GM19035 (cell line): ENCODE measurements around the gene SNAPC4.

Experiments used
- ATAC-seq: cut with Tn5 transposase; IDR thresholded peaks from one replicate; pipeline ENCODE4 v1.9.1; 2021; ENCODE audit not compliant: unreplicated experiment

Gene SNAPC4, protein sequence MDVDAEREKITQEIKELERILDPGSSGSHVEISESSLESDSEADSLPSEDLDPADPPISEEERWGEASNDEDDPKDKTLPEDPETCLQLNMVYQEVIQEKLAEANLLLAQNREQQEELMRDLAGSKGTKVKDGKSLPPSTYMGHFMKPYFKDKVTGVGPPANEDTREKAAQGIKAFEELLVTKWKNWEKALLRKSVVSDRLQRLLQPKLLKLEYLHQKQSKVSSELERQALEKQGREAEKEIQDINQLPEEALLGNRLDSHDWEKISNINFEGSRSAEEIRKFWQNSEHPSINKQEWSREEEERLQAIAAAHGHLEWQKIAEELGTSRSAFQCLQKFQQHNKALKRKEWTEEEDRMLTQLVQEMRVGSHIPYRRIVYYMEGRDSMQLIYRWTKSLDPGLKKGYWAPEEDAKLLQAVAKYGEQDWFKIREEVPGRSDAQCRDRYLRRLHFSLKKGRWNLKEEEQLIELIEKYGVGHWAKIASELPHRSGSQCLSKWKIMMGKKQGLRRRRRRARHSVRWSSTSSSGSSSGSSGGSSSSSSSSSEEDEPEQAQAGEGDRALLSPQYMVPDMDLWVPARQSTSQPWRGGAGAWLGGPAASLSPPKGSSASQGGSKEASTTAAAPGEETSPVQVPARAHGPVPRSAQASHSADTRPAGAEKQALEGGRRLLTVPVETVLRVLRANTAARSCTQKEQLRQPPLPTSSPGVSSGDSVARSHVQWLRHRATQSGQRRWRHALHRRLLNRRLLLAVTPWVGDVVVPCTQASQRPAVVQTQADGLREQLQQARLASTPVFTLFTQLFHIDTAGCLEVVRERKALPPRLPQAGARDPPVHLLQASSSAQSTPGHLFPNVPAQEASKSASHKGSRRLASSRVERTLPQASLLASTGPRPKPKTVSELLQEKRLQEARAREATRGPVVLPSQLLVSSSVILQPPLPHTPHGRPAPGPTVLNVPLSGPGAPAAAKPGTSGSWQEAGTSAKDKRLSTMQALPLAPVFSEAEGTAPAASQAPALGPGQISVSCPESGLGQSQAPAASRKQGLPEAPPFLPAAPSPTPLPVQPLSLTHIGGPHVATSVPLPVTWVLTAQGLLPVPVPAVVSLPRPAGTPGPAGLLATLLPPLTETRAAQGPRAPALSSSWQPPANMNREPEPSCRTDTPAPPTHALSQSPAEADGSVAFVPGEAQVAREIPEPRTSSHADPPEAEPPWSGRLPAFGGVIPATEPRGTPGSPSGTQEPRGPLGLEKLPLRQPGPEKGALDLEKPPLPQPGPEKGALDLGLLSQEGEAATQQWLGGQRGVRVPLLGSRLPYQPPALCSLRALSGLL (N-terminal part only)

DNA sequence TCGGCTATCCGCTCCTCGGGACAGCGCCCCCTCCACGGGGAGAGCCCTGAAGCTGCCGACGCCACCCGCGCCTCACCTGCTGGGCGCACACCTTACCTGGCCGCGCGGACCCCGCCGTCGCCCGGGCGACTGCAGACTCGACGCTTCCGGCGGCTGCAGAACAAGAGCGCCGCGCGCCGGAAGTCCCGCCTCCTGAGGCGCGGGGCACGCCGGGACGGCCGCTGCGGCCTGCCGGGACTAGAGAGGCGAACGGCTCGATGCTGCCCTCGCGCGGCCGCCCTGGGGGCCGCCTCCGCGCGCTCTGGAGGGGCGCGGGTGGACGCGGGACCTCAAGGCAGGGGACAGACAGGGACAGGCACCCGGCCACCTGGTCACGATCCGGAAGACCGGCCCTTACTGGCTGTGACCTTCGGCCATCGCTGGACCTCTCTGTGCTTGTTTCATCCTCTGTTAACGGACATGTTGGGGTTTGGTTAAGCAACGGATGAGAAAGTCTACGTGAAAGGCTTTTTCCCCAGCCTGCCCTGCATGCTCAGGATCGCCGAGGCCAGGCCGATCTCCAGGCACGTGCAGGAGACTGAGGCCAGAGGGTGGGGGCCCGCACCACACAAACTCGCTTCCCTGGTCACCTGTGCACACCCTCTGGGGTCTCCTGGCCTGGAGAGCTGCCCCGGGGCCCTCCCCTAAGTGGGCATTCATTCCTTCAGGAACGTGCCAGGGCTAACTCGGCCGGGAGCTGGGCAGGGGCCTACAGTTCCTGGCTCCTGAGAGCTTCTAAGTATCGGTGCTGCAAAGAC lies at the start of gene SNAPC4:
Gene SNAPC4 (minus strand): TSS at position 133 of the 797 bp plus-strand sequence. CDS start 1,742 bp downstream, outside the sequence.
- peak; percentile 68 for ATAC-seq

DNA sequence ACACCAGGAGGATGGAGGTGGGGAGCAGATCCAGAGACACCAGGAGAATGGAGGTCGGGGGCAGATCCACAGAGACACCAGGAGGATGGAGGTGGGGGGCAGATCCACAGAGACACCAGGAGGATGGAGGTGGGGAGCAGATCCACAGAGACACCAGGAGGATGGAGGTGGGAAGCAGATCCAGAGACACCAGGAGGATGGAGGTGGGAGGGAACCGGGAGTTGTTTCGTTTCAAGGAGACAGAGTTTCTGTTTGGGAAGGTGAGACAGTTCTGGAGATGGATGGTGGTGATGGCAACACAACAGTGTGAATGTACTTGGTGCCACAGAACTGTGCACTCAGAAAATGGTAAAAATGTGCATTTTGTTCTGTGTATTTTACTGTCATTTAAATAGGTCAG lies 48.7 kb upstream of the SNAPC4 start:
- ATAC-seq: no peak

- ATAC-seq: no peak
Observed at GRCh38 chr9:136447173-136447778, 47.3 kb upstream of the SNAPC4 start.

- no peak for ATAC-seq
Observed at GRCh38 chr9:136445799-136446198, 45.8 kb upstream of the SNAPC4 start.

DNA sequence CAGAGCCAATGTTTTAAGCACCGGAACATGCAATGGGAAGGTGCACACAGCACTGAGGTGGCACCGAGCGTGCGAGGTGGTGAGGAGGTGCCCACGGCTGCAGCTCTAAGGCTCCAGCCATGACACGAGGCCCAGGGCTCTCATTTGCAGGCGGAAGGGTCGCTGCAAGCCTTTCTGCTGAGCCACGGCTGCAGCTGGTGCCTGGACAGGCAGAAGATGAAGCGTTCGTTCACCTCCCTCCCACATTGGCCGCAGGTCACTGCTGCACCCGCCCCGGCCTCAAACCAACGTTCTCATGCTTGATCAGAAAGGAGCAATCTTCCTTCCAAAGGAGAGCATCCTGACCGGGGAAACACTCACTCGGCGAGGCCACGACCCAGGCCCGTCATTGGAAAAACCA lies 44.1 kb upstream of the SNAPC4 start:
- no peak for ATAC-seq

GRCh38 chr9:136443687-136444086 lies 43.7 kb upstream of the SNAPC4 start:
- ATAC-seq: no peak

DNA sequence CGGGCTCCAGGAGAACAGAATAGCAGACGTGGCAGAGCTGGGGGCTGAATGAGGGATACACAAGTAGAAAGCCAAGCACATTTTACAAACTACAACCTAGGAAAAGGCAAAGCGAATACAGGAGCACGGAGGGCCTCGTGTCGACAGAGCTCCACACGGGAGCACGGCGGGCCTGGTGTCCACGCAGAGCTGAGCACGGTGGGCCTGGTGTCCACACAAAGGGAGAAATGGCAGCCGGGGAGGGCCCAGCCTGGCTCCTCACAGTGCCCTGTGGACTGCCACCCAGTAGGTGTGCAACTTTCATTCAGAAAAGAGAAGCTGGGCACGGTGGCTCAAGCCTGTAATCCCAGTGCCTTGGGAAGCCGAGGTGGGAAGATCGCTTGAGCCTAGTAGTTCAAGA lies 43.1 kb upstream of the SNAPC4 start:
- no peak for ATAC-seq

GRCh38 chr9:136442265-136442664 lies 42.3 kb upstream of the SNAPC4 start:
- ATAC-seq: no peak

GRCh38 chr9:136441681-136442245 lies 41.8 kb upstream of the SNAPC4 start:
- ATAC-seq: no peak

GRCh38 chr9:136441191-136441680 lies 41.3 kb upstream of the SNAPC4 start:
- no peak for ATAC-seq

DNA sequence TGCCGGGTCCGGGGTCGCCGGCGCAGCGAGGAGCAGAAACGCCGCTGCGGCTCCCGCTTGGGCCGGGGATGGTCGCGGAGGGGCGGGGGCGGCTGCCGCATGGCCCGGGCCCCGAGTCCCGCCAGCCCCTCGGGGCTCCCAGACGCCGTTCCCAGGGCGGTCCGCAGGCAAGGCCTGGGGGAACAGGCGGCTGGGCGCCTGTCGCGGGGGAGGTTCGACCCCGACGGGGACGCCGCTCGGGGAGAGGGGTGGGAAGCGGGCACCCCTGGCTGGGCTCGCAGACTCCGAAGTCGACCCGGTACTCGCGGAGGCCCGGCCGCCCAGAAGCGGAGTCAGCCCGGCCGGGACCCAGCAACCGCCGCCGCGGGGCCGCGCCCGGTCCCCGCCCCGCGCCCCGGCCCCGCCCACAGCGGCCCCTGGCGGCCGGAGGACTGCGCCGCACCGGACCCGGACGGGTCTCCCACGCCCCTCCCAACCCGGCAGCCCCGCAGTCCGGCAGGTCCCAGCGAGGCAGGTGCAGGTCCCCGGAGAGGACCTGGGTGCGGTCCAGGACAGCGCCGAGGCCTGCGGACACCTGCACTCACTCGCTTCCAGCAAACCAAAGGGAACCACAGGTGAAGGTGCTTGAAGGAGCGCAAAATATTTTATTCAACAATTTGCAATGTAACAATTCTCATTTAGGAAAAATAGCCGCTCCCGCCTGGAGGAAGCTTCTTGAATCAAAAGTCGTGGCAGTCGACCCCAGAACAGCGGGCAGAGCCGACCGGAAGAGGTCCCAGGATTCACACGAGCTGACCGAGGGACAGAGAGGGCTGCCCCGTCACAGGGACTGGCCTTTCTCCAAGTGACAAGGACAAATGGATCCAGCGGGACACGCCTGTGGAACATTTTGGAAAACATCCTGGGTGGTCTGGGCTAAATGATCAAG lies 39.8 kb upstream of the SNAPC4 start, which contains the start of gene INPP5E:
Gene INPP5E (minus strand): TSS at position 365 of the 928 bp plus-strand sequence. CDS start 426 bp downstream, outside the sequence.
- peak; percentile 70 for ATAC-seq

DNA sequence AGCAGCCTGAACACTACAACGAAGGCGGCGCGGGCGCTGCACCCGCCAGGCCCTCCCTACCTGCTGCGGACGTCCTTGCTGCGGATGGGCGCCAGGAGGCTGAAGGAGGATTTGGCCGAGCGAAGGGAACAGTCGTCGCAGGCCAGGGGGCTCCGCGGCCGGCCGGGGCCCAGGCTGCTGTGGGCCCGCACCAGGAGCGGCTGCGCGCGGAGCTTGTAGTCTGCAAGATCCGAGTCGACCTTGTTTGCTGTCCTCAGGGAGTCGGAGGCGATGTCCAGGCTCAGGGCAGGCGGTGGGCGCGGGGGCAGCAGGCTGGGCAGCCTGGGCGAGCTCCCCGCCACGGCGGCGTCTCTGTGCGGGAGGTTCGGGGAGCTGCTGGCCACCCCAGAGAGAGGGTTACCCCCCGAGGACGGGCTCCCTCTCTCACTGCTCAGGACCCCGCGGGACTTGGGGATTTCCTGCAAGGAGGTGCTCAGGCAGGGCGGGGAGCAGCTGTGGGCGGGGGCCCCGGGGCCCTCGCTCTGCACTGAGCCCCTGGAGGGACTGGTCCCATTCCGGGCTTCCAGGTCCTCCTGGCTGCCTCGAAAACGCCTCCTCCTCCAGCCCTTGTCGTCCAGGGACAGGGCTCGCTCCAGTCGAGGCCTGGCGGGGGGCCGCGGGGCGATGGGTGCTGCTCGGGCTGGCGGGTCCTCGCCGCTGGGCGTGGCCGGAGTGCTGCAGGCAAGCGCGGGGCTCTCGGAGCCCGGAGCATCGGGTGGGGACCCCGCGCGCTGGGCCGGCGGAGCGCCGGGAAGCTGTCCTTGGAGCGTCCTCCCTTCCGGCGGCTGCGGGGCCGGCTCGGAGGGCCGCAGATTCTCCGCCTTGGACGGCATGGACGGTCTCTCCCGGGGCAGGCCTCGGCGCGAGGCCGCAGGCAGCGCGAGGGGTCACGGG lies 38.8 kb upstream of the SNAPC4 start:
- ATAC-seq: peak; percentile 42

- no peak for ATAC-seq
Observed at GRCh38 chr9:136437839-136438547, 38.0 kb upstream of the SNAPC4 start.

DNA sequence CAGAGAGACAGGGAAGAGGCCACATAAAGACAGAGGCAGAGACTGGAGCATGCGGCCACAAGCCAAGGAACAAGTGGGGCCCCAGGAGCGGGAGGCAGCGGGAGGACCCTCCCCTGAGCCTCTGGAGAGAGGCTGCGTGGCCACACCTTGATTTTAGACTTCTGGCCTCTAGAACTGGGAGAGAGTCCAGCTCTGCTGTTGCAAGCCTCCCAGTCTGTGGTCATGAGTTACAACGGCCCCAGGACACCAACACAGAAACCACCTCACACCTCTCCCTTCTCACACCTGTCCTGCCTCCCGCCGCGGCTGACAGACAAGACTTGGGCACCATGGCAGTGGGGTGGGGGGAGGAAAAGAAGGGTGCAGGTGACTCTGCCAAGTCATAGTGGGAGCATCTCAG lies 37.5 kb upstream of the SNAPC4 start:
- no peak for ATAC-seq

- ATAC-seq: no peak
Observed at GRCh38 chr9:136436055-136436634, 36.2 kb upstream of the SNAPC4 start.

DNA sequence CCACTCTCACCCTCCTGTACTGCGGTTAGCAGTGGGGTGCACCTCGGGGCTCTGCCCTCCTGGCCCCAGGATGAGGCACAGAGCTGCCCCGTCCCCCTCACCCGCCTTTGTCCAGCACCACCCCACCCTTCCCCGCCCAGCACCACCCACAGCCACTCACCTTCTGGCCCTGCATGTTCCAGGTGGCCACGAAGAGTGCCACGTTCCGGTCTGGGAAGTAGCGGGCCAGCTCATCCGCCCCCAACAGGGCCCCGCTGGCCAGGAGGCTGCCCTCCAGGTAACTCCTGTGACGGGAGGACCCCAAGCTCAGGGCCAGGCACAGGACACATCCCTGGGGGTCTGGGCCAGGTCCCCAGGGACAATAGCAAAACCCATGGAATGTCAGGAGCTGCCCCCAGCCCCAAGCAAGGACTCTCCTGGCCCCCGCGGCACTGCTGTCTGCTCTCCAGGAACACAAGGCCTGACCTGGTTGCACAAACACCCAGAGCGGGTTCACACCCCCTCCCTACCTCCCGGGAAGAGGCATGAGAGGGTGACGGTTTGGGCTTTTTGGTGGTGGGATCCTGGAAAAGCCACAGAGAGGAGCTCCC lies 34.7 kb upstream of the SNAPC4 start:
- no peak for ATAC-seq
